ENCODE results near the gene MCC.
"Not testable (repeated sequence)": the region's sequence is repeated elsewhere in the genome, so short reads cannot be mapped to it uniquely, and the experiment has no call there.

The MCC gene

DNA sequence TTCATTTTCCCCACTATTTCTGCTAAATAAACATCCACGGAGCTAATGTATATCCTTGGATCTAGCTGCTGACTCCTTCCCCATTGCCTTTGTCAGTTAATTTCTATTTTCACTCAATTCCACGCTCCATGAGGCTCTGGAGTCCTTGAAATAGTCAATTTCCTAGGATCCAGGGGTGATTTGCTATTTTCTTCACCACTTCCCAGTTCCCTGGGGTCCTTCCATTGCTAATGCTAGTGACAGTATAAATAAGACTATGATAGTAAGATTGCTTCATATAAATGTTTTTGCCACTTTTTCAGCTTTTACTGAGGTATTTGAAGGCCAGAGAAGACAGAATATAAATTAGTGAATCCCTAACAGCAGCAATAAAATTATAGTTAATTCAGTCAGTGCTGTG lies 66.6 kb downstream of the MCC start:
- DNase-seq (ENCODE audit: low read depth) = no peak
- H3K4me3 ChIP-seq (ENCODE audit: control insufficient read depth, low read depth, low read length) = no peak overlapping the region
- TF ChIP-seq, protein P1, sequence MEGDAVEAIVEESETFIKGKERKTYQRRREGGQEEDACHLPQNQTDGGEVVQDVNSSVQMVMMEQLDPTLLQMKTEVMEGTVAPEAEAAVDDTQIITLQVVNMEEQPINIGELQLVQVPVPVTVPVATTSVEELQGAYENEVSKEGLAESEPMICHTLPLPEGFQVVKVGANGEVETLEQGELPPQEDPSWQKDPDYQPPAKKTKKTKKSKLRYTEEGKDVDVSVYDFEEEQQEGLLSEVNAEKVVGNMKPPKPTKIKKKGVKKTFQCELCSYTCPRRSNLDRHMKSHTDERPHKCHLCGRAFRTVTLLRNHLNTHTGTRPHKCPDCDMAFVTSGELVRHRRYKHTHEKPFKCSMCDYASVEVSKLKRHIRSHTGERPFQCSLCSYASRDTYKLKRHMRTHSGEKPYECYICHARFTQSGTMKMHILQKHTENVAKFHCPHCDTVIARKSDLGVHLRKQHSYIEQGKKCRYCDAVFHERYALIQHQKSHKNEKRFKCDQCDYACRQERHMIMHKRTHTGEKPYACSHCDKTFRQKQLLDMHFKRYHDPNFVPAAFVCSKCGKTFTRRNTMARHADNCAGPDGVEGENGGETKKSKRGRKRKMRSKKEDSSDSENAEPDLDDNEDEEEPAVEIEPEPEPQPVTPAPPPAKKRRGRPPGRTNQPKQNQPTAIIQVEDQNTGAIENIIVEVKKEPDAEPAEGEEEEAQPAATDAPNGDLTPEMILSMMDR (conservative IDR thresholded peaks at IDR 0.05; ENCODE audit: control insufficient read depth, insufficient read depth, low read depth, low read length) = no peak

DNA sequence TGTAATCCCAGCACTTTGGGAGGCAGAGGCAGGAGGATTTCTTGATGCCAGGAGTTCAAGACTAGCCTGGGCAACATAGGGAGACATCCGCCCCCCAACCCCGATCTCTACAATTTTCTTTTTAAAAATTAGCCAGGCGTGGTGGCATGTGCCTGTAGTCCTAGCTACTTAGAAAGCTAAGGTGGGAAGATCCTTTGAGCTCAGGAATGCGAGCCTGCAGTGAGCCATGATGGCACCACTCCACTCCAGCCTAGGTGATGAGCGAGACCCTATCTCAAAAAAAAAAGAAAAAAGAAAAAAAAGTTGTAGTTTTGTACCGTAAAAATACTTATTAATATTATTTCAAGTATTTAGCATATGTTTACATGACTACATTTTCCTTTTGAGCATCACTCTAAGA lies 82.7 kb downstream of the MCC start:
- TF ChIP-seq, protein P1 (conservative IDR thresholded peaks at IDR 0.05; ENCODE audit: control insufficient read depth, insufficient read depth, low read depth, low read length) = no peak
- no peak for DNase-seq (ENCODE audit: low read depth)
- H3K4me3 ChIP-seq (ENCODE audit: control insufficient read depth, low read depth, low read length) = no peak overlapping the region

DNA sequence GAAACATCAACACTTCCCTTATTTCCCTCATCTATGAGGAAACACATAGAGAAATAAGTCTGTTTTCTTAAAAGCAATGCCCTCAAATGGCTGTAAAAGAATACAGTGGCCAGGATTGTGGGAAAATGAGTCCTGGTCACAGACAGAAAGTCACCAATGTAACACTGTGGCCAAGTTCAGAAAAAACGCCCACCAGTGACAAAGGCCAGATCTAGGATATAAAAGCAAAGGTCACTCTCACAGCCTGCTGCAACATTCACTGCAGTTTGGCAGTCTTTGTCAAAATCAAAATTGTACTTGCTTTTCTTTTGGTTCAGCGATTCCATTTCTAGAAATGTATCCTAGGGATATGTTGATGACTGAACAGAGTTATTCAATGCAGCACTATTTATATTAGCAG lies 84.0 kb downstream of the MCC start:
- TF ChIP-seq, protein P1 (conservative IDR thresholded peaks at IDR 0.05; ENCODE audit: control insufficient read depth, insufficient read depth, low read depth, low read length) = no peak
- H3K4me3 ChIP-seq (ENCODE audit: control insufficient read depth, low read depth, low read length) = no peak overlapping the region
- DNase-seq (ENCODE audit: low read depth) = no peak

DNA sequence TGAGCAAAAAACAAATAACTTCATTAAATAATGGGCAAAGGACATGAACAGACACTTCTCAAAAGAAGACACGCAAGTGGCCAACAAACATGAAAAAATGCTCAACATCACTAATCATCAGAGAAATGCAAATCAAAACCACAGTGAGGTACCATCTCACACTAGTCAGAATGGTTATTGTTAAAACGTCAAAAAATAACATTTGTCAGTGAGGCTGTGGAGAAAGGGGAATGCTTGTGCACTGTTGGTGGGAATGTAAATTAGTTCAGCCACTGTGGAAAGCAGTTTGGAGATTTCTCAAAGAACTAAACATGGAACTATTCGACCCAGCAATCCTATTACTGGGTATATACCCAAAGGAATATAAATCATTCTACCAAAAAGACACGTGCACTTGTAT lies 90.3 kb downstream of the MCC start:
- DNase-seq (ENCODE audit: low read depth); H3K4me3 ChIP-seq (ENCODE audit: control insufficient read depth, low read depth, low read length): not testable (repeated sequence)

DNA sequence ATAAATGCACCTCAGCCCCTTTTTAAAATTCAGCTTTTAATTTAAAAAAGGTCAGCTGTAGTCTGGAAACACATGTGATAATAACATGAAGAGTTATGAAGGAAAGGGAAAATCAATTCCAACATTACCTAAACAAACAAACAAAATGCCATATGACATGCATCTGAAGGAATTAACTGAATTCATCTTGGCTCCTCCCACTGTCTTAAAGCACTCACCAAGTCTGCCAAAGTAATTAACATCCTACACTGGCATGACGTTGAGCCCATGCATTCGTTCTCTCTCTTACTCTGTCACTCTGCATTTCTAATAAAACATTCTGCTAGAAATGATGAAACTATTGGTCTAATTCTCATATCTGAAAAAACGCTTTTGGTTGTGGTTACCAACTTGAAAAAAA lies 91.2 kb downstream of the MCC start:
- no peak for DNase-seq (ENCODE audit: low read depth)
- TF ChIP-seq, protein P1 (conservative IDR thresholded peaks at IDR 0.05; ENCODE audit: control insufficient read depth, insufficient read depth, low read depth, low read length) = no peak

DNA sequence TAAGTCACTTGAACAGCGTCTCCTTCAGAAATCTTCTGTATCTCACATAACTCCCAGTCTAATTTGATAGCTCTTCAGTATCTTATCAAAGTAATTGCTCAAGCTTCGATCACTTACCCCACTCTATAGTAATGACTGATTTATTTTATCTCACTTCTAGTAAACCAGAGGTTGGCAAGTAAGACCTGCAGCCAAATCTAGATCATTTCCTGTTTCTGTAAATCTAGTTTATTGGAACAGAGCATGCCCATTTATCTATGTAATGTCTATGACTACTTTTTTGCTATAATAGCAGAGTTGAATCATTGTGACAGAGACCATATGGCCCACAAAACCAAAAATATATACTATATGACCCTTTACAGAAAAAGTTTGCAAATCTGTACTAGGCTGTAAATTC lies 93.6 kb downstream of the MCC start:
- TF ChIP-seq, protein P1 (conservative IDR thresholded peaks at IDR 0.05; ENCODE audit: control insufficient read depth, insufficient read depth, low read depth, low read length) = no peak
- no peak for DNase-seq (ENCODE audit: low read depth)
- no peak overlapping the region for H3K4me3 ChIP-seq (ENCODE audit: control insufficient read depth, low read depth, low read length)

More for the DNA sequence above, 91.2 kb downstream of the MCC start:
- no peak overlapping the region for H3K4me3 ChIP-seq (ENCODE audit: control insufficient read depth, low read depth, low read length)

DNA sequence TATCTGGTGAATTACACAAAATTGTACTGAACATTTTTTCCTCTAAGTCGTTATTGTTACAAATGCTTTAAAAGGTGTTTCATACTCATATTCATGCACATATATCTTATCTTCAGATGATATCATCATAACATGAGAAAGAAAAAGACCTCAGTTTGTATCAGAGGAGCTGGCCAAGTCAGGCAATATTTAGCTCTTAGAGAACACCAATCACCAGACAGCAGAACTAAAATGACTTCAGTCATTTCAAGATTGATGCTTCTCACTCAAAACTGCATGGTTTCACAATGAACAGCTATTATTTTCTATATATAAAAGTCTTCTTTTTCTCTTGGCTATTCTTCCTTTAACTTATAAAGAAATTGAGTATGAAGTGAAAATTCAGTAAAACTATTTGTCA lies 98.0 kb downstream of the MCC start:
- no peak for DNase-seq (ENCODE audit: low read depth)
- TF ChIP-seq, protein P1 (conservative IDR thresholded peaks at IDR 0.05; ENCODE audit: control insufficient read depth, insufficient read depth, low read depth, low read length) = no peak
- H3K4me3 ChIP-seq (ENCODE audit: control insufficient read depth, low read depth, low read length) = no peak overlapping the region
